Ureter (tissue), 1 donor: ENCODE data around the gene FCSK. TPM values are rescaled to one million over a fixed set of nuclear protein-coding genes. Genes with fewer than 3 reads are reported as not detected.
"Not testable (repeated sequence)": the region's sequence is repeated elsewhere in the genome, so short reads cannot be mapped to it uniquely, and the experiment has no call there.

Source experiments
- DNase-seq: peaks from one replicate; pipeline ENCODE4 v3.0.0-alpha.2; 2020; ENCODE audit warnings: low spot score
- total RNA-seq: library from RNA; stranded (reverse); gene quantifications from one replicate; pipeline ENCODE4 v1.2.4, GENCODE V29; 2023
- donor health status: DM: yes; HTN: yes; CAD: no.

FCSK gene
- total RNA-seq, 1 donor from 2014 or later, result 29.7 TPM

DNA sequence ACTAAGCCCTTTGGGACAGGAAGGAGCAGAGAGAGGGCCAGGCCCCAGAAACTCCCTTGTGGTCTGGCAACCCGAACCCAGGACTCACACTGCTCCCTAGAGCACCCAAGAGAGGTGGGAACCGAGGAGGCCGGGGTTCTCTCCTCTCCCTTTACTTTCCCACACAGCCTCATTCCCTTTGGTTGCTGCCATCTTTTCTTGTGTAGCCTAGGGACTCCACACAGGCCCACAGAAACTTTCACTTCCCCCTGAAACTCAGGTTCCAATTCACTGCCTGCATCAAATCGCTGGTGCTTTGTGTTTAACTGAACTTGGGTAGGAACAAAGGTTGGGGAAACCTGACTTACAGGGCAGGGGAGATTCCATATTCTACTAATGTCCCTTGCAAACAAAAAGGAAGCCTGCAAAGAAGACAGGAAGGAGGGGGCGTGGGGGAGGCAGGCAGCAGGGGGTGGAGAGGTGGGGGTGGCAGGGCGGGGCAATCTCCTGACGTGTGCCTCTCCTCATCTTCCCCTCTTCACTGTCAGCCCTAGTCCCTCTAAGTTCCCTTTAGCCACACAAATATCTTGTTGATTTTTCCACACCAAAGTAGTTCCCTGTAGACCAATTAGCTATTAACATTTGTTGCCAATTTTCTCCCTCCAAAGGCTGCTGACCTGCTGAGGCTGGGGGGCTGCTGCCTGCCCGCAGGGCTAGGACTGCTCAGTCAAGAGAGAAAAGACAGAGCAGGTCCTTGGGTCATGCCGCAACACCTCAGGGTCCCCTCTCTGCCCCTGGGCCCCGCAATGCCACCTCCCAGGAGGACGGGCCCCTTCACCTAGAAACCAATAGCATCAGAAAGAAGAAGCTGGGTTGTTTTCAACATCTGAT, 23.5 kb upstream of the FCSK start:
- peak; percentile 59 for DNase-seq

DNA sequence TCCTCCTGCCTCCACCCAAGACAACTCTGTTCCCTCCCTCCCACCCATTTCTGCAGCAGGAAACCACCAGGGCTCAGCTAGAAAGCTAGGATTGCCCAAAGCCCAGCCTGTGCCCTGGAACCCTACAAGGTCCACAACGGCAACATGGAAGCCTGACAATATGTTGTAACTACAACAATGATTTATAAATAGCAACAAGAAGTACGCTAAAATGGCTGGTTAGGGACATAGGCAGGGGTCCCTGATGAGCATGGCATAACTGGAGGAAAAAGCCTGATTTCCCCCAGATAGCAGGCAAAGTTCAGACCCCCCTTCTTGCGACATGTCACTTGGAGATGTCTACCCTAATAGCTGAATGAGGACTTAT, 22.1 kb upstream of the FCSK start:
- DNase-seq, result no peak

DNA sequence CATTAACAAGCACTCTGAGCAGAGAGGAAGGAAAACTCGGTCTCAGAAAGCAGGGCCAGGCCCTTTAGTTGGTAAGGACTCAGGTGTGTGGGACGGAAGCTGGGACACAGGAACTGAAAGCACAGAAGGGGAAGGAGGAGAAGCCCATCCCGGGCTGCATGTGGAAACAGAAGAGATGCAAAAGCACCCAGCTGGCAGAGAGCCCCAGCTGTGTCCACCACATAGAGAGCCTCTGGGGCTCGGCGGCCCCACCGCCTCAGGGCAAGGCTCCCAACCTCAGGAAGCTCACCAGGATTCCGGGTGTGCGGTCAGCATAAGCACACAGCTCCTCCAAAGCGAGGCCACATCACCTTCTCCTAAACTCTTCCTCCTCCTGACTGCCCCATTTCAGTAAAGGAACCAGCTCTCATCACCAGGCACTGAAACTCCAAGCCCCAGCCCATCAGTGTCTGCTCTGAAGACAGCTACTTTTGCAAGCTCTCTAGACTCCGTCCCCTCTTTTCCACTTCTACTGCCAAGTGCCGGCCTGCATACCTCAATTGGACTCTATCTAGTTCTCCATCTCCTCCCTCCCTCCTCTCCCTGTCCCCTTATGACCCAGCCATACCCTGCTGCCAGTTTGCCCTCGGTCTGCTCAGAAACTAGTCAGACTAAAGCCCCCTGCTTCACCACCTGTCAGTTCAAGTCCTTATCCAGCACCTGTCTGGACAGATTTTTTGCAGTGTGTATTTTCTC, 21.5 kb upstream of the FCSK start:
- DNase-seq, result no peak

DNA sequence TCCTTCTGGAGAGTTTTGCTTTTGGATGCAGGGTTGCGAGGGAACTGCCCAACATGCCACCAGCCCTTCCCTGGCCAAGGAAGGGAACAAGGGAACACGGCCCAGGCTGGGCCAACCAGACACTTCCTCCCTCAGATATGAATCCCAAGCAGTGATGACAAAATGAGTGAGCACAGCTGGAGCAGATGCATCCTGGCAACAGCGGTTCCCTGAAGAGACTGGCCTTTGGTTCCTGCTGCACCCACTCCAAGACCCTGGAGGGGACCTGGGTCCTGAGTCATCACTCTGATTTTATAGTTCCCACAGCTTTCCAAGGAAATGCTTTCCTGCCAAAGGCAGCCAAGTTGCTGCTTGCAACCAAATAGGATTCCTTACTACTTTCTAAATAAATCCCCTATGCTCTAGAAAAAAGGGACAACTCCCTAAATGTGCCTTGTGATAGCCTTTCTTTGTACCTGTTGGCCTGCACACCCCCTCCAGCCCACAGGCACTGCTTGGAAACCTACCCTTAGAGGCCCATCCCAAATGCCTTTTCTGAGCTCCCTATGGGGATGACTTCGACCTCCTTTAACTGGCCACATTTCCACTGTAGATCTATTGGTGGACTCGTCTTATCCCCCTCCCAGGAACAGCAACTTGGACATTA, 20.8 kb upstream of the FCSK start:
- peak; percentile 76 for DNase-seq

DNA sequence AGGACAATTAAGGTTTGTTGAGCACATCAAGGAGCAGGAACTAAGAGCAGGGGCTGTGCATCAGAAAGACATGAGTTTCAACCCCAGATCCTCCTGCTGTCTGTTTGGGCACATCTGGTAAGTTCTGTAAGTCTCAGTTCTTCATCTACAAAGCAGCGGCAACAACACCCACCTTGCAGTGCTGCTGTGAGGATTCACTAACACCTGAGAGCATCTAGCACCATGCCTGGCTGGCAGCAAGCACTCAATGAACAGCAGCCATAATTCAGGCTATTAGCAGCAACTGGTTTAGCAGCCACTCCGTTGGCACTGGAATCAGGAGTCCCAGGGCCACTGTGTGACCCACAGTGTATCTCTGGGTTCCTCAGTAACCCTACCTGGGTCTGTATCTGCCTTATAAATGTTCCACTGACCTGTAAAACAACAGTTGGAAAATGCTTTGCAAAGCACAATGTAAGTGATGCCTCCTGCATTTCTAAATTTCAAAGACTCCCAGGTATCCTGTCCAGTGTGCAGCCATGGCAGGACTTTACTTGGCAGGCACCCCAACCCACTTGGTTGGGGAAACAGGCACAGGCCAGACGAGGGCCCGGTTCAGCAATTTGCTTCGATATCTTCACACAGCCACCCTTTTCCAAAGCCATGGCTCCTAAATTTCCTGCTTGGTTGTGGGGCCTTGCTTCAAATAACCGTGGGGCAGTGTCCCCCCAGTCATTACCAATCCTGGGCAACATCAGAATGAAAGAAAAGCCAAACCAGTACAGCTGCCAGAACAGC, 19.7 kb upstream of the FCSK start:
- DNase-seq, result no peak

DNA sequence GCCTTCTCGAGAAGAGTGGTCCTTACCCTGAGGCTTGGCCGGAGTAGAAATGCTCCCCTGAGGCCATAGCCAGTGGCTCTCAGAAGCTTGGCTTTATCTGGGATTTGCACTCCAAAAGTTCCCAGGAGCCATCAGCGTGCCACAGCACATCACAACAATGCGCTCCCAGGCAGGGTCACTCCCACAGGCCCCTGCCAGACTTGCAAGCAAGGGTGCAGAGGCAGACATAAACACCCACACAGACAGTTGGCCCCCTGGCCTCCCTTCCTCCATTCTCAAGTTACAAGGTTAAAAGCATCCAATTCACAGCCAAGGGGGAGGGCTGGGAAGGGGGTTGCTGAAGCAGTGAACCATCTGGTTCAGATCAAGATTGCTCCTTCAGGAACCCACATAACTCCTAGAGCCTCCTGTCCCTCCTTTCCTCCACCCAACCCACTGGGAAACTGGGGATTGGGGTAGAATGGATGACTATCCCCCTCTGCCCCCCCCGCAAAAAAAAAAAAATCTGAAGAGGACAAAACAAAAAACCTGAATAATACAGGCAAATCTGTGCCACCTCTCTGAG, 17.3 kb upstream of the FCSK start:
- DNase-seq, result no peak

DNA sequence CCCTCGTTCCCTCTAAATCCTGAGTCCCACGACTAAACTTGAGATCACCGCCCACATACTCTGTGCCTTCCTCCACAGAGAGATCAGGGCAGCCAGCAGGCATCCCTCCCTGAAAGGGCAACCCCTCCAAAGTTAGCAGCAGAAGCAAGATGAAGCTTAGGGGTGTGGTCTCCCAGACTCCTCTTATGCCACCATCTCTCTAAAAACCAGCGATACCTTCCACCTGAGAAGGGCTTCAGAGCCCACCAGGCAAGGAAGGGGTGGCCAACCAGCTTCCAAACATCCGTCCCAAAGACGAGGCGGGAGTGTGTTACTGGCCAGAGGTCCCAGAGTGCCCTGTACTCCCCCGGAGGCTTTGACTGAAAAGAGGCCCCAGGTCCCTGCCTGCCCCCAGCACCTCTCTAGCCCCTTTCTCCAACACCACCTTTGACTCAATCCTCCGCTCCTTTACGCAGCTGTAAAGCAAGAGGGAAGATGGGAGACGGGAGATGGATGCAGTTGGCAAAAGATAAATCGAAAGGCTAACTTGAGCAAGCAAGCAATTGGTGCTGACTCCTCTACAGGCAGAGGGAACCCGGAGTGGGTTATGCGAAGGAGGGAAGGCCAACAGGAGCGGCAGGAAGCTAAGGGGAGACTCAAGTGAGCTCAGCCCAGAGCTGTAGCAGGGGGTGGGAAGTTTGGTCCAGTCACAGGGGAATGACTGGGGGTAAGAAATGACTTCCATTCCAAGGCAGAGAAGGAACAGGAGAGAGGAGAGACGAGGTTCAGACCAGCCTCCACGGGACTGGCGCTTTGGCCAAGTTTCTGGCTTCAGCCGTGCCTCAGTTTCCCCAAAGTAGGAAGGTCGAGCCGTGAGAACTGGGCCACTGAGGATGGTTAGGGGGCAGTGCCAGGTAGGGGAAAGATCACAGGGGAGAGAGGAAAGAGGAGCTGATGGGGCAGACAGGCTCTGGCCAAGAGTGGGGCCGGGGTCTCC, 16.5 kb upstream of the FCSK start:
- no peak for DNase-seq

DNA sequence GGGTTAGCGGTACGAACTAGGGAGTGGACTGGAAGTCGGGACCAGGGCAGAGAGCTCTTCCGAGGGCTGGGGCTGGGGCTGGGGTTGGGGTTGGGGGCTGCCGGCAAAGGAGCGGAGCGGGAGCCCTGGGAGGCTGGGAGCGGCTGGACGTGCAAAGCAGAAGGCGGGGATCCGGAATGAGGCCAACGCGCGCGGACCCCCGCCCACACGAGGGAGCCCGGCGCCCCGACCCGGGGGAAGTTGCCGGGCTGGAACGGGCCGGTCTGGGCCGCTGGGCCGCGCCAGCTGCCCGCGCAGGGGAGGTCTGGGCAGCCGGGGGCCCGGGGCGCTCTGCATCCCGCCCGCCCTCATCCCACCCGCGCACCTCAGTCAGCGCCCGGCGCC, 15.8 kb upstream of the FCSK start:
- no peak for DNase-seq

DNA sequence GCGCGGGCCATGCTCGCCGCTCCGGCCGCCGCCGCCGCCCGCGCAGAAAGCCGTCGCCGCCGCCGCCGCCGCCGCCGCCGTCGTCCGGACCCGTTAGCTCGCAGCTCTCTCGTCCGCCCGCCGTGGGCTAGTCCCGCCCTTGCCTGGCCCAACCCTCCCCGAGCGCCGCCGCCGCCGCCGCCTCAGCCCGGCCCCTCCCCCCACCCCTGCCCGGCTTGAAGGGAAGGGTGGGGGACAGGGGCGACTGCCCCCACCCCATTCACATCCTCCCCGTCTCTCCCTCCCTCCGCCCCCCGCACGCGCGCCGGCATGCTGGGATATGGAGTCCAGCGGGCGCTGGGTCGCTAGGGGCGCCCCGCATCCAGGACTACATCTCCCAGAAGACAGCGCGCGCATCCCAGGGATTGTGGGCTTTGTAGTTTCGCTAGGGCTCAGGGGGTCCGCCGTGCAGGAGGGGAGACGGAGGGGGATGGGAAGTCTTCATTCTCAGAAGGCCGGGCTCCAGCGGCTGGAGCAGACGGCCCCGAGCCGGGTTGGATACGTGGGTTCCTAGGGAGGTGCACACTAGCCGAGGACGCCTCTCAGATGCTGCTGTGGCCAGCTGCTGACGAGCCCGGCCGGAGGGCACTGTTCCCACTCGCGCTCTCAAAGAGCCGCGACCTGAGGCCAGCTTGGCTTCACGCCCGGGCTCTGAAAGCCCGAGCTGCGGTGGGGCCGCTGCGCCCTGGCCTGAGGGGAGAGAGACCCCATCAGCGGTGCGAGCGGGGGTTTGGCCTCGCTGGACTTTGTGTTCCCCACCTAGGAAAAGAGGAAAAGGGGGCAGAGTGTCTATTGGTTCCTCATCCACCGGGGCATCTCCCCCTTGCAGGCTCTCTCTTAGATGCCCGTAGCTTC, 15.2 kb upstream of the FCSK start, which contains the start of gene ST3GAL2:
Gene ST3GAL2, minus strand, starts transcription at position 132 of the 894 bp plus-strand sequence. CDS start 40,570 bp downstream, outside the sequence.
- peak; percentile 94 for DNase-seq

DNA sequence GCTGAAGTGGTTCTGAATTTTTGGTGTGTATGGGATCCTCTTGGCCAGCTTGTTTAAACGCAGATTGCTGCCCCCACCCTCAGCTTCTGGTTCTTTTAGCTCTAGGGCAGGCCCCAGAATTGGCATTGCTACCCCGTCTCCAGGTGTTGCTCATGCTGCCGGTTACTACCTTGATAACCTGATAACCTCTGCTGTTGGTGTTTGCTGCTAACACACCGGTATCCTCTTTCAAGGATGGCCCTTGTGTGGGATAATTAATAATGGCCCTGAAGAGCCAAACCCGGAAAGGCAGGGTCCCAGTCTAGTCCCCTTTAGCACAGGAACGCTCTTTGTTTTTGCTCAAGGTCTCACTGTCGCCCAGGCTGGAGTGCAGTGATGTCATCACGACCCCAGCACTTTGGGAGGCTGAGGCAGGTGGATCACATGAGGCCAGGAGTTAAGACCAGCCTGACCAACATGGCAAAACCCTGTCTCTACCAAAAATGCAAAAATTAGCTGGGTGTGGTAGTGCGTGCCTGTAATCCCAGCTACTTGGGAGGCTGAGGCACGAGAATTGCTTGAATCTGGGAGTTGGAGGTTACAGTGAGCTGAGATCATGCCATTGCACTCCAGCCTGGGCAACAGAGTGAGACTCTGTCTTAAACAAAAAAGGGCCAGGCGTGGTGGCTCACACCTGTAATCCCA, 14.2 kb upstream of the FCSK start:
- no peak for DNase-seq

DNA sequence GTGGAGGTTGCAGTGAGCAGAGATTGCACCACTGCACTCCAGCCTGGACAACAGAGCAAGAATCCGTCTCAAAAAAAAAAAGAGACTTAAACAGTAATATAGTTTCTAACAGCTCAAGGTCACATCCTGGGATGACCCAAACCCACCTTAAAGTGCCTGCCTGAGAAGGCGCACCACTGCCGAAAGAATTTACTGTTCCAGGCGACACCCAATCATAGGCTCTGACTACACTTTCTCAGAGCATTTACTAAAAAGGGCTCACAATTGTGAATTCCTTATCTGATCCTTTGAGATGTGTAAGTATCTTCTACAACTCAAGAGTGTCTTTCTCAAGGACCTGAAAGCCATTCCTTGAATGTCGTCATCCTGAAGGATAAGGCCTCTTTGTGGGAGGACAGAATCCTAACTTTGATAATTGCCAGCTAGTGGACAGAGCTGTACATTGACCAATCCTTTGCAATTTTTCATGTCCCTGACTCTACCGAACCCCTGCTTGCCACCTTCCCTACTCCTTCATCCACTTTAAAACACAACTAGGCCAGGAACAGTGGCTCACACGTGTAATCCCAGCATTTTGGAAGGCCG, 12.9 kb upstream of the FCSK start:
- no peak for DNase-seq

DNA sequence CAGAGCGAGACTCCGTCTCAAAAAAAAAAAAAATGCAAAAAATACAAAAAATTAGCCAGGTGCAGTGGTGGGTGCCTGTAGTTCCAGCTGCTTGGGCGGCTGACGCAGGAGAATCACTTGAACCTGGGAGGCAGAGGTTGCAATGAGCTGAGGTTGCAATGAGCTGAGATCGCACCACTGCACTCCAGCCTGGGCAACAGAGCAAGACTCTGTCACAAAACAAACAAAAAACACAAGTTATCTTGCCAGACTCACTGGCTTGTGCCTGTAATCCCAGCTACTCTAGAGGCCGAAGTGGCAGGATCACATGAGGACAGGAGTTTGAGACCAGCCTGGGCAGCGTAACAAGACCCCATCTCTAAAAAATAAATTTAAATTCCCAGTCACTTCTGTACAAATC, 12.1 kb upstream of the FCSK start:
- DNase-seq, result no peak

DNA sequence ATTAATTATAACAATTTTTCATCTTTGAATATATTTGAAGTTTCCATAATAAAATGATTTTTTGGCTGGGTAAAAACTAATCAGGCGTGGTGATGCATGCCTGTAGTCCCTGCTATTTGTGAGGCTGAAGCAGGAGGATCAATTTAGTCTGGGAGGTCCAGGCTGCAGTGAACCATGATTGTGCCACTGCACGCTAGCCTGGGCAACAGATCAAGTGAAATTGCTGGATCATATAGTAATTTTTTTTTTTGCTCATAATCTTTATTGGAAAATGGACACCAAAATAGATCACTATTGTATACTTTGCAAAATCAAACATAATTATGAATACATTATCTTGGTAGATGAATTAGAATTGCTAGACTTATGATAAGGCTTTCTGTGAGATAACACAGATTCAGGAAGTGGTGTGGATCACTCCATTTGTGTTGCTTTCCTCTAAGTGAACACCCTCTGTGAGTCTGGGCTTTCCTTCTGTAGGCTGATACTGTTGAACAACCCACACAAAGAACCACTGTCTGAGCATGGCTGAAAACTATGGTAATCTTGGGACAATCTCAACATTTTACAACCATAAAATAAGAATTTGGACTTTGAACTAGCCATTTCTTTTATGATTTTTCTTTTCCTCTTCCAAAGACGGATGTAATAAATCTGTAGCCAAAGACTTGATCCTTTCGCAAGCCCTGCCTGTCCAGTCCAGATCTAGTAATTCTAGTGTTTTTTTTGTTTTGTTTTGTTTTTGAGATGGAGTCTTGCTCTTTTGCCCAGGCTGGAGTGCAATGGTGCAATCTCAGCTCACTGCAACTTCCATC, 9.9 kb upstream of the FCSK start:
- DNase-seq, result no peak

DNA sequence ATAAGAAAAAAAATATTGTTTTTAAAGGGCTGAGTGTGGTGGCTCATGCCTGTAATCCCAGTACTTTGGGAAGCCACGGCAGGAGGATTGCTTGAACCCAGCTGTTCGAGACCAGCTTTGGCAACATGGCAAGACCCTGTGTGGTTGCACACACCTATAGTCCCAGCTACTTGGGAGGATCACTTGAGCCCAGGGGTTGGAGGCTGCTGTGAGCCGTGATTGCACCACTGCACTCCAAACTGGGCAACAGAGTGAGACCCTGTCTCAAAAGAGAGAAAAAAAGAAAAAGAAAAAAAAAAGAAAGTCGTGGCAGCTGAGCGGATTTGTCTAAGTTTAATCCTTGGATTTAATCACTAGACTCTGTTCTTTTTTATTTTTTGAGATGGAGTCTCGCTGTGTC, 6.3 kb upstream of the FCSK start:
- no peak for DNase-seq

DNA sequence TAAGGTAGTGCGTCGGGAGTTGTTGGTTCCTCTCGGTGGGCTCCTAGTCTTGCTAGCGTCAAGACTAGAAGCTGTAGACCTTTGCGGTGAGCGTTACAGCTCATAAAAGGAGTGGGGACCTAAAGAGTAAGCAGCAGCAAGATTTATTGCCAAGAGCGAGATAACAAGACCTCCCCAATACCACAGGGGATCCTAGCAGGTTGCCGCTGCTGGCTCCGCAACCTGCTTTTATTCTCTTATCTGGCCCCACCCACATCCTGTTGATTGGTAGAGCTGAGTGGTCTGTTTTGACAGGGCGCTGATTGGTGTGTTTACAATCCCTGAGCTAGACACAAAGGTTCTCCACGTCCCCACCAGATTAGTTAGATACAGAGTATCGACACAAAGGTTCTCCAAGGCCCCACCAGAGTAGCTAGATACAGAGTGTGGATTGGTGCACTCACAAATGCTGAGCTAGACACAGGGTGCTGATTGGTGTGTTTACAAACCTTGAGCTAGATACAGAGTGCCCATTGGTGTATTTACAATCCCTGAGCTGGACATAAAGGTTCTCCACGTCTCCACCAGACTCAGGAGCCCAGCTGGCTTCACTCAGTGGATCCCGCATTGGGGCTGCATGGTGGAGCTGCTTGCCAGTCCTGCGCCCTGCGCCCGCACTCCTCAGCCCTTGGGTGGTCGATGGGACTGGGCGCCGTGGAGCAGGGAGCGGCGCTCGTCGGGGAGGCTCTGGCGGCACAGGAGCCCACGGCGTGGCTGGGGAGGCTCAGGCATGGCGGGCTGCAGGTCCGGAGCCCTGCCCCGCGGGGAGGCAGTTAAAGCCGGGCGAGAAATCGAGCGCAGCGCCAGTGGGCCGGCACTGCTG, 4.0 kb upstream of the FCSK start:
- DNase-seq, result not testable (repeated sequence)

DNA sequence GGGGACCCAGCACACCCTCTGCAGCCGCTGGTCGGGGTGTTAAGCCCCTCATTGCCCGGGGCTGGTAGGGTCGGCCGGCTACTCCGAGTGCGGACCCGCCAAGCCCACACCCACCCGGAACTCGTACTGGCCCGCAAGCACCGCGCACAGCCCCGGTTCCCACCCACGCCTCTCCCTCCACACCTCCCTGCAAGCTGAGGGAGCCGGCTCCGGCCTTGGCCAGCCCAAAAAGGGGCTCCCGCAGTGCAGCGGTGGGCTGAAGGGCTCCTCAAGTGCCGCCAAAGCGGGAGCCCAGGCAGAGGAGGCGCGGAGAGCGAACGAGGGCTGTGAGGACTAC, 3.4 kb upstream of the FCSK start:
- not testable (repeated sequence) for DNase-seq
